H1 (cell line): ENCODE measurements around the gene FPR2. TPM values are rescaled to one million over a fixed set of nuclear protein-coding genes. Genes with fewer than 3 reads are reported as not detected.

Experiments
- CTCF ChIA-PET: fragments of 300-600 bp; sonication (Branson Sonifier 250); formaldehyde crosslinking; loops from one replicate; lab custom pipeline; 2021; ENCODE audit not compliant: partially characterized antibody; lab: Charles Lee
- POLR2A ChIA-PET: fragments of 300-600 bp; sonication (Branson Sonifier 250); formaldehyde crosslinking; loops from one replicate; lab custom pipeline; 2021; ENCODE audit warnings: inconsistent platforms; ENCODE audit not compliant: partially characterized antibody; lab: Charles Lee
- DNase-seq, 2 experiments: peaks; one replicate each; pipeline versions ENCODE4 v3.0.0 to v3.0.0-alpha.2; 2010 to 2022; ENCODE audit warnings: low spot score in 2 of 2, low read depth in 1 of 2, mixed read lengths in 1 of 2
- FAIRE-seq: peaks from 2 replicates; lab custom pipeline; 2011; peaks lifted over from hg19 to GRCh38; lab: Jason Lieb, UNC
- H2AFZ ChIP-seq: 2 replicates; pipeline ENCODE4 v1.8.1; 2012; ENCODE audit warnings: low read length, inconsistent platforms
- H2AK5ac ChIP-seq: 2 replicates; pipeline ENCODE4 v1.6.1; 2013; ENCODE audit warnings: low read depth, low read length
- H2BK120ac ChIP-seq: replicated peaks from 2 replicates; pipeline ENCODE3; 2013; ENCODE audit warnings: low read depth, low read length, inconsistent platforms
- H2BK12ac ChIP-seq: 2 replicates; pipeline ENCODE4 v1.6.1; 2013; ENCODE audit warnings: low read depth, low read length
- H2BK15ac ChIP-seq: 2 replicates; pipeline ENCODE4 v1.6.1; 2013; ENCODE audit warnings: low read length
- H2BK20ac ChIP-seq: 2 replicates; pipeline ENCODE4 v1.6.1; 2013; ENCODE audit warnings: low read length
- H2BK5ac ChIP-seq: 2 replicates; pipeline ENCODE4 v1.6.1; 2013; ENCODE audit warnings: low read depth, low read length
- H3K14ac ChIP-seq: 2 replicates; pipeline ENCODE4 v1.6.1; 2013; ENCODE audit warnings: inconsistent platforms; ENCODE audit not compliant: insufficient read length
- H3K18ac ChIP-seq: 2 replicates; pipeline ENCODE4 v1.6.1; 2013; ENCODE audit warnings: low read length; ENCODE audit errors: extremely low read depth
- H3K23ac ChIP-seq: 2 replicates; pipeline ENCODE4 v1.6.1; 2013; ENCODE audit warnings: inconsistent platforms; ENCODE audit not compliant: insufficient read length
- H3K23me2 ChIP-seq: 2 replicates; pipeline ENCODE4 v1.6.1; 2013; ENCODE audit warnings: low read depth, low read length
- H3K27ac ChIP-seq: 2 replicates; pipeline ENCODE4 v1.6.1; 2011; ENCODE audit warnings: low read depth, low read length, inconsistent platforms
- H3K27me3 ChIP-seq, 4 experiments: replicated peaks in 1 of 4; 1 replicate in 1 of 4; 2 replicates in 3 of 4; pipeline versions ENCODE4 v1.6.1 to v1.8.1; 2011 to 2013; ENCODE audit warnings: low read length in 3 of 4, mild to moderate bottlenecking in 3 of 4, inconsistent platforms in 2 of 4, mixed read lengths in 2 of 4, moderate library complexity in 1 of 4; ENCODE audit not compliant: control insufficient read depth in 3 of 4, insufficient read depth in 3 of 4; ENCODE audit errors: extremely low read depth in 1 of 4
- H3K36me3 ChIP-seq, 4 experiments: 2 replicates each; pipeline versions ENCODE4 v1.6.1 to v1.8.1; 2011 to 2013; ENCODE audit warnings: mild to moderate bottlenecking in 4 of 4, low read length in 3 of 4, moderate library complexity in 2 of 4, control low read depth in 1 of 4, inconsistent platforms in 1 of 4; ENCODE audit not compliant: insufficient read depth in 4 of 4, control insufficient read depth in 2 of 4
- H3K4ac ChIP-seq: replicated peaks from 2 replicates; pipeline ENCODE3; 2013; ENCODE audit warnings: low read length, low read depth, mixed read lengths, inconsistent platforms; ENCODE audit not compliant: insufficient read length
- H3K4me1 ChIP-seq, 4 experiments: replicated peaks in 1 of 4; 1 replicate in 1 of 4; 2 replicates in 3 of 4; pipeline versions ENCODE4 v1.6.1 to v1.8.1; 2011 to 2013; ENCODE audit warnings: low read length in 3 of 4, inconsistent platforms in 2 of 4, mixed read lengths in 1 of 4; ENCODE audit not compliant: insufficient read depth in 4 of 4, control insufficient read depth in 3 of 4
- H3K4me2 ChIP-seq, 2 experiments: 2 replicates each; pipeline versions ENCODE4 v1.6.1 to v1.8.1; 2011 to 2013; ENCODE audit warnings: low read depth in 2 of 2, low read length in 2 of 2, control low read depth in 1 of 2, inconsistent platforms in 1 of 2, mild to moderate bottlenecking in 1 of 2; ENCODE audit not compliant: insufficient read depth in 1 of 2
- H3K4me3 ChIP-seq, 4 experiments: fragments of 200-600, 300-600 bp in 1 of 4; sonication (generic), shearing (Covaris generic), sonication (Bioruptor Twin) in 1 of 4; 2 replicates each; pipeline versions ENCODE4 v1.5.1 to v1.8.1; 2011 to 2016; ENCODE audit warnings: low read length in 4 of 4, low read depth in 3 of 4, control low read depth in 2 of 4, inconsistent platforms in 2 of 4, mild to moderate bottlenecking in 2 of 4, mixed read lengths in 1 of 4, moderate library complexity in 1 of 4; ENCODE audit not compliant: insufficient read depth in 2 of 4; ENCODE audit errors: extremely low read depth in 1 of 4
- H3K56ac ChIP-seq: replicated peaks from 2 replicates; pipeline ENCODE3; 2013; ENCODE audit warnings: low read depth, mild to moderate bottlenecking, mixed read lengths, low read length, inconsistent platforms; ENCODE audit not compliant: insufficient read length
- H3K79me1 ChIP-seq: 2 replicates; pipeline ENCODE4 v1.6.1; 2013; ENCODE audit warnings: low read depth, low read length, control low read depth
- H3K79me2 ChIP-seq, 2 experiments: 2 replicates each; pipeline versions ENCODE4 v1.6.1 to v1.8.1; 2012 to 2013; ENCODE audit warnings: low read length in 2 of 2, mild to moderate bottlenecking in 2 of 2, inconsistent platforms in 1 of 2; ENCODE audit not compliant: insufficient read depth in 2 of 2, control insufficient read depth in 1 of 2
- H3K9ac ChIP-seq, 4 experiments: replicated peaks in 1 of 4; 1 replicate in 1 of 4; 2 replicates in 3 of 4; pipeline versions ENCODE4 v1.6.1 to v1.8.1; 2011 to 2013; ENCODE audit warnings: low read depth in 3 of 4, low read length in 3 of 4, control low read depth in 2 of 4, mild to moderate bottlenecking in 2 of 4, moderate library complexity in 2 of 4, inconsistent platforms in 1 of 4; ENCODE audit errors: extremely low read depth in 1 of 4
- H3K9me3 ChIP-seq, 2 experiments: 2 replicates each; pipeline versions ENCODE4 v1.6.1 to v1.8.1; 2012 to 2013; ENCODE audit warnings: mild to moderate bottlenecking in 2 of 2, moderate library complexity in 2 of 2, control low read depth in 1 of 2, inconsistent platforms in 1 of 2, low read depth in 1 of 2, low read length in 1 of 2, mixed read lengths in 1 of 2; ENCODE audit not compliant: insufficient read depth in 2 of 2
- H4K20me1 ChIP-seq, 2 experiments: replicated peaks in 1 of 2; 2 replicates each; pipeline versions ENCODE3 to v1.8.1; 2011 to 2013; ENCODE audit warnings: inconsistent platforms in 2 of 2, low read length in 2 of 2, mild to moderate bottlenecking in 1 of 2; ENCODE audit not compliant: insufficient read depth in 2 of 2, control insufficient read depth in 1 of 2
- H4K5ac ChIP-seq: 2 replicates; pipeline ENCODE4 v1.6.1; 2013; ENCODE audit warnings: low read length, low read depth, mixed read lengths, inconsistent platforms; ENCODE audit not compliant: insufficient read length
- H4K8ac ChIP-seq: 2 replicates; pipeline ENCODE4 v1.8.0; 2013; ENCODE audit warnings: mild to moderate bottlenecking, moderate library complexity, low read length, inconsistent platforms; ENCODE audit not compliant: insufficient read depth; ENCODE audit errors: extremely low read depth
- H4K91ac ChIP-seq: replicated peaks from 2 replicates; pipeline ENCODE3; 2013; ENCODE audit warnings: low read length, mixed read lengths, inconsistent platforms; ENCODE audit not compliant: insufficient read length
- BACH1 ChIP-seq: IDR thresholded peaks from 2 replicates; pipeline ENCODE4 v1.6.1; 2012; ENCODE audit warnings: low read length, improper control_type of control experiment
- BCL11A ChIP-seq, 2 experiments: IDR thresholded peaks; one replicate each; pipeline ENCODE4 v1.6.1; 2011; ENCODE audit warnings: low read depth in 2 of 2, low read length in 2 of 2, mild to moderate bottlenecking in 2 of 2
- CHD2 ChIP-seq: IDR thresholded peaks from 2 replicates; pipeline ENCODE4 v1.6.1; 2012; ENCODE audit warnings: low read length, improper control_type of control experiment
- CTBP2 ChIP-seq: IDR thresholded peaks from 2 replicates; pipeline ENCODE4 v1.7.0; 2011; ENCODE audit warnings: borderline replicate concordance, mild to moderate bottlenecking, moderate library complexity, mixed read lengths, low read length; ENCODE audit not compliant: insufficient read depth, insufficient read length
- GABPA ChIP-seq: IDR thresholded peaks from 2 replicates; pipeline ENCODE4 v1.6.1; 2011; ENCODE audit warnings: mild to moderate bottlenecking, low read length, moderate library complexity, borderline replicate concordance; ENCODE audit not compliant: insufficient read depth
- JUND ChIP-seq: IDR thresholded peaks from 2 replicates; pipeline ENCODE4 v1.6.1; 2011; ENCODE audit warnings: mild to moderate bottlenecking, improper control_type of control experiment, low read length
- MAFK ChIP-seq: IDR thresholded peaks from 2 replicates; pipeline ENCODE4 v1.6.1; 2012; ENCODE audit warnings: low read depth, mild to moderate bottlenecking, improper control_type of control experiment, low read length
- PHF8 ChIP-seq: fragments of 200-600 bp; sonication (generic); conservative IDR thresholded peaks from 2 replicates; pipeline ENCODE4 v1.7.1; 2012; ENCODE audit warnings: low read depth, mild to moderate bottlenecking, inconsistent platforms, low read length, moderate library complexity
- POU5F1 ChIP-seq: IDR thresholded peaks from 2 replicates; pipeline ENCODE4 v1.6.1; 2011; ENCODE audit warnings: low read depth, mild to moderate bottlenecking, low read length, moderate library complexity
- SP1 ChIP-seq: IDR thresholded peaks from 2 replicates; pipeline ENCODE4 v1.6.1; 2011; ENCODE audit warnings: low read depth, low read length
- SRF ChIP-seq: IDR thresholded peaks from 2 replicates; pipeline ENCODE4 v1.6.1; 2011; ENCODE audit warnings: mild to moderate bottlenecking, low read depth, low read length, moderate library complexity
- WGBS, 2 experiments: shearing (Covaris generic) in 1 of 2; methylation state at CpG; one replicate each; pipeline versions ENCODE4 v1.1.6 to v1.1.7; 2013 to 2015; ENCODE audit warnings: low lambda C conversion rate in 2 of 2, mixed read lengths in 2 of 2, inconsistent platforms in 1 of 2, low coverage in 1 of 2, missing lambda C conversion rate in 1 of 2; ENCODE audit not compliant: insufficient replicate concordance in 2 of 2, insufficient coverage in 1 of 2, insufficient read length in 1 of 2; ENCODE audit errors: extremely low coverage in 1 of 2, missing lambda C conversion rate in 1 of 2; 5-methylcytosine and 5-hydroxymethylcytosine counted together
- polyA plus RNA-seq, 7 experiments: library from polyadenylated mRNA; depleted of rRNA in 3 of 7; stranded (reverse) in 5 of 7; unstranded in 2 of 7; fragments of >200 nt in 5 of 7; fragments of 200-250 nt in 2 of 7; gene quantifications; 1 replicate in 5 of 7; 2 replicates in 1 of 7; 4 replicates in 1 of 7; pipeline versions ENCODE4 v1.2.1 to v1.2.3, GENCODE V29; 2011 to 2013; ENCODE audit warnings: missing spikeins in 2 of 7, mixed read lengths in 2 of 7
- total RNA-seq: library from RNA; stranded (reverse); fragmentation: NEBNext Ultra II Directional; extraction: Animal tissue kit (Norgen Biotek cat#: 25700); gene quantifications from 2 replicates; pipeline ENCODE4 v1.2.1, GENCODE V29; 2021
- TF ChIP-seq, protein P1 (sequence below), 3 experiments: IDR thresholded peaks; 1 replicate in 2 of 3; 2 replicates in 1 of 3; pipeline versions ENCODE4 v1.5.1 to v1.6.1; 2011; ENCODE audit warnings: low read length in 3 of 3, mild to moderate bottlenecking in 3 of 3, inconsistent platforms in 2 of 3, low read depth in 1 of 3, moderate library complexity in 1 of 3; ENCODE audit not compliant: insufficient read depth in 1 of 3; ENCODE audit errors: control extremely low read depth in 1 of 3

Gene FPR2
- total and polyA plus RNA-seq, 2 of the 8 experiments (the other 6 are each of a cell fraction or from before 2014, with no cell fraction given) = 0.17 TPM; not detected in 1

DNA sequence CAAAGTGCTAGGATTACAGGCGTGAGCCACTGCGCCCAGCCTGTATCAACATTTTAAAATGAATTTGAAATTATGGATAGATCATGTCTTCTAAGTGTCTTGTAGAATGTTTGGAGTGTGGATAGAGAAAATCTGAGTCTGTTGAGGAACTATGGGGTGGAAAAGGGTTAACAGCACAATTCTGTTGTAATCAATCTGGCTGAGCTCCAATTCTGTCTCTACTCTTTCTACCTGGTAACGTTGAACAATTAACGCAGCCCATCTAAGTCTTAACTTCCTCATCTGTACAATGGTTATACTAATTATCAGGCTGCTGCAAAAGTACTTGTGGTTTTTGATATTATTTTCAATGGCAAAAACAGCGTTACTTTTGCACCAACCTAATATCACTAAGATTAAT lies 4.1 kb downstream of the FPR2 start:
- no peak overlapping the region for H3K9ac ChIP-seq
- POLR2A ChIA-PET = no interaction called here
- no peak overlapping the region for H2BK120ac ChIP-seq
- H3K79me2 ChIP-seq = no peaks in the 10 kb centered on the region
- no peak for FAIRE-seq
- H2AK5ac ChIP-seq = no peak overlapping the region
- no peak overlapping the region for H2BK5ac ChIP-seq
- 68% methylated on average over 5 of the region's 5 CpGs; no CpG with 5 or more reads in 1 of the 2 experiments for WGBS, 2 experiments
- H4K20me1 ChIP-seq = no peaks in the 10 kb centered on the region
- no peak overlapping the region for H4K5ac ChIP-seq
- no peak overlapping the region for H2BK20ac ChIP-seq
- H3K9me3 ChIP-seq = peaks cover 5 to 6% of the 10 kb centered on the region in 2 experiments; a peak in 2 of 4 replicates
- no peaks in the 10 kb centered on the region for H3K79me1 ChIP-seq
- no peak overlapping the region for H3K4ac ChIP-seq
- H4K91ac ChIP-seq = no peak overlapping the region
- H2AFZ ChIP-seq = no peak overlapping the region
- no peak overlapping the region for H3K4me3 ChIP-seq
- no peaks in the 10 kb centered on the region for H3K23me2 ChIP-seq
- no peak overlapping the region for H3K18ac ChIP-seq
- H3K27ac ChIP-seq = no peak overlapping the region
- H3K36me3 ChIP-seq = no peaks in the 10 kb centered on the region
- H2BK15ac ChIP-seq = no peak overlapping the region
- H2BK12ac ChIP-seq = no peak overlapping the region
- no peak overlapping the region for H3K23ac ChIP-seq
- no peak overlapping the region for H3K14ac ChIP-seq
- no peak for DNase-seq
- H3K4me1 ChIP-seq = peaks cover 0 to 3% (median 1%) of the 10 kb centered on the region in 4 experiments; a peak in 1 of 7 replicates
- H3K27me3 ChIP-seq = no peaks in the 10 kb centered on the region
- no peak overlapping the region for H4K8ac ChIP-seq
- H3K4me2 ChIP-seq = no peak overlapping the region
- no peak overlapping the region for H3K56ac ChIP-seq
- CTCF ChIA-PET = interaction anchor here (1.6 kb wide), 1 partner anchor 13 kb away, joined by 4 read pairs; no protein-coding TSS in a partner anchor
- TF ChIP-seq MAFK = no peak
- TF ChIP-seq, protein P1, sequence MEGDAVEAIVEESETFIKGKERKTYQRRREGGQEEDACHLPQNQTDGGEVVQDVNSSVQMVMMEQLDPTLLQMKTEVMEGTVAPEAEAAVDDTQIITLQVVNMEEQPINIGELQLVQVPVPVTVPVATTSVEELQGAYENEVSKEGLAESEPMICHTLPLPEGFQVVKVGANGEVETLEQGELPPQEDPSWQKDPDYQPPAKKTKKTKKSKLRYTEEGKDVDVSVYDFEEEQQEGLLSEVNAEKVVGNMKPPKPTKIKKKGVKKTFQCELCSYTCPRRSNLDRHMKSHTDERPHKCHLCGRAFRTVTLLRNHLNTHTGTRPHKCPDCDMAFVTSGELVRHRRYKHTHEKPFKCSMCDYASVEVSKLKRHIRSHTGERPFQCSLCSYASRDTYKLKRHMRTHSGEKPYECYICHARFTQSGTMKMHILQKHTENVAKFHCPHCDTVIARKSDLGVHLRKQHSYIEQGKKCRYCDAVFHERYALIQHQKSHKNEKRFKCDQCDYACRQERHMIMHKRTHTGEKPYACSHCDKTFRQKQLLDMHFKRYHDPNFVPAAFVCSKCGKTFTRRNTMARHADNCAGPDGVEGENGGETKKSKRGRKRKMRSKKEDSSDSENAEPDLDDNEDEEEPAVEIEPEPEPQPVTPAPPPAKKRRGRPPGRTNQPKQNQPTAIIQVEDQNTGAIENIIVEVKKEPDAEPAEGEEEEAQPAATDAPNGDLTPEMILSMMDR (IDR thresholded peaks at IDR 0.05; ENCODE audit: control extremely low read depth in 1 of 3, insufficient read depth in 1 of 3, low read depth in 1 of 3, low read length in 3 of 3) = no peak
- TF ChIP-seq SP1 = no peak
- no peak for TF ChIP-seq GABPA
- no peak for TF ChIP-seq CHD2
- TF ChIP-seq JUND = no peak
- no peak for TF ChIP-seq CTBP2
- TF ChIP-seq BACH1 = no peak
- TF ChIP-seq PHF8 = no peak
- no peak for TF ChIP-seq POU5F1
- TF ChIP-seq BCL11A (IDR thresholded peaks at IDR 0.05; ENCODE audit: low read depth in 2 of 2, low read length in 2 of 2) = no peak
- no peak for TF ChIP-seq SRF
